HG03378 (cell line): ENCODE results near the gene MKNK1.
"Not testable (repeated sequence)": the region's sequence is repeated elsewhere in the genome, so short reads cannot be mapped to it uniquely, and the experiment has no call there.

Experiments used
- ATAC-seq: cut with Tn5 transposase; IDR thresholded peaks from one replicate; pipeline ENCODE4 v1.9.1; 2021; ENCODE audit warnings: mild to moderate bottlenecking, moderate library complexity; ENCODE audit not compliant: unreplicated experiment

The MKNK1 gene

DNA sequence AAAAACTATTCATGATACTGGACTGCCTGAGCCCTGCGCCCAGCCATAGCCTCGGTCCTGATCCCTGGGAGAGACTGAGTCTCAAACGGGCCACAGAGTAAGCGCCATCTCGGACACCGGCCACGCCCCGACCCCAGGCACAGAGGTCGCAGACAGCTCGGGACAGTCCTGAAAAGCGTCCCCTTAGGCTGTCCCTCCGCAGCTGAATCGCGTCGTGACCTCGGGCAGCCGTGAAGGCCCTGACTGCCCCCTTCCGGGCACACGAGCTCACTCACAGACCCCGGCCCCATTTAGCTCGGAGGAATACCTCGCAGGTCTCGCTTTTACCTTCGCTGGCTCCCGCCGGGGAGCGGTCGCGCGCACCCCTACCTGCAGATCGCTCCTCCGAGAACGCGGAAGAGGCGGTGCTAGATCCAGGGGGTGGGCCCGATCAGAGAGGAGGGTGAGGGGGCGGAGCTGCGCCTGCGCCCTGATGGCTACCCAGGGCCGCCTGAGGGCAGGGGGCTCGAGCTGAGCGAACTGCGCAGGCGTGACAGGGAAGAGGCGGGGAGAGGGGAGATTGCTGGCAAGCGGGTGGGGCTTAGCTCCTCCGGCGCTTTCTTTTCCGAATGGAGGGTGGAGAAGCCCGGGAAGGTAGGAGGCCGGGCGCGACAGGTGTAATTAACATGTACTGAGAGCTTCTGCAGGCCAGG, at the start of gene MKNK1:
MKNK1 (minus strand) TSS at position 411 of the 692 bp plus-strand sequence. CDS start 20,941 bp downstream, outside the sequence.
- peak; percentile 88 for ATAC-seq

- no peak for ATAC-seq
Observed at GRCh38 chr1:46653405-46653958, 49.4 kb upstream of the MKNK1 start.

GRCh38 chr1:46652321-46653100, 48.4 kb upstream of the MKNK1 start:
- no peak for ATAC-seq

DNA sequence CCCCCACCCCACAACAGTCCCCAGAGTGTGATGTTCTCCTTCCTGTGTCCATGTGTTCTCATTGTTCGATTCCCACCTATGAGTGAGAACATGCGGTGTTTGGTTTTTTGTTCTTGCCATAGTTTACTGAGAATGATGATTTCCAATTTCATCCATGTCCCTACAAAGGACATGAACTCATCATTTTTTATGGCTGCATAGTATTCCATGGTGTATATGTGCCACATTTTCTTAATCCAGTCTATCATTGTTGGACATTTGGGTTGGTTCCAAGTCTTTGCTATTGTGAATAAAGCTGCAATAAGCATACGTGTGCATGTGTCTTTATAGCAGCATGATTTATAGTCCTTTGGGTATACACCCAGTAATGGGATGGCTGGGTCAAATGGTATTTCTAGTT, 47.1 kb upstream of the MKNK1 start:
- not testable (repeated sequence) for ATAC-seq

DNA sequence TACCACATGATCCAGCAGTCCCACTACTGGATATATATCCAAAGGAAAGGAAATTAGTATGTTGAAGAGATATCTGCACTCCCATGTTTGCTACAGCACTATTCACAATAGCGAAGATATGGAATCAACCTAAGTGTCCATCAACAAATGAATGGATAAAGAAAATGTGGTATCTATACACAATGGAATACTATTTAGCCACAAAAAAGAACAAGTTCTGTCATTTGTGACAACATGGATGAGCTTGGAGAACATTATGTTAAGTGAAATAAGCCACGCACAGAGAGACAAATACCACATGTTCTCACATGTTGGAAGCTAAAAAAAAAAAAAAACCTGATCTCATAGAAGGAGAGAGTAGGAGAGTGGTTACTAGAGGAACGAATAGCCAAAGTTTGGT, 46.4 kb upstream of the MKNK1 start:
- ATAC-seq, result no peak

- ATAC-seq, result no peak
Observed at GRCh38 chr1:46649764-46650163, 45.7 kb upstream of the MKNK1 start.

DNA sequence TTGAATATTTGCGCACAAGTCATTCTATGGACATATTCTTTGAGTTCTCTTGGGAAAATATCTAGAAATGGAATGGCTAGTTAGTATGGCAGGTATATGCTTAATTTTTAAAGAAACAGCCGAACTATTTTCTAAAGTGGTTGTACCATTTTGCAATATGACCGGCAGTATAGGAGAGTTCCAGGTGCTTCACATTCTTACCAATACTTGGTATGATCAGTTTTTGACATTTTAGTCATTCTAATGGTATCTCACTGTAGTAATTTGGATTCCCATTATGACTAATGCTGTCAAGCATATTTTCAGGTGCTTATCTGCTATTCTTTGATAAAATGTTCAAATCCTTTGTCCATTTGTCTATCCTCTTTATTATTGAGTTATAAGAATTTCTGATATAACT, 43.5 kb upstream of the MKNK1 start:
- ATAC-seq, result no peak

DNA sequence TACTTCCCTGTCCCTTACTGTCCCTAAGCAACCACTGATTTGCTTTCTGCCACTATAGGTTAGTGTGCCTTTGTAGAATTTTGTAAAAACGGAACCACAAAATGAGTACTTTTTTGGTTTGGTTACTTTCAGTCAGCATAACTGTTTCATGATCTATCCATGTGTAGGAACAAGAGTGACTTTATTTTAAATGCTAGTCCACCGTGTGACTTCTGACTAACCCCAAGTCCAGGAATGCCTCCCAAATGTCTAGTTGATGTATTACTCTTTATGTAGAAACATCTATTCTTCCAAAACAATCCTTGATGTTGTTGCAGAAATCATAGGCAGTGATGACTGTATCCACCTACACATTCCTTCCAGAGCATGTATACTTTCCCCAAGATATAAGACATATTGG, 42.8 kb upstream of the MKNK1 start:
- ATAC-seq, result no peak

GRCh38 chr1:46646331-46646730, 42.3 kb upstream of the MKNK1 start:
- no peak for ATAC-seq

DNA sequence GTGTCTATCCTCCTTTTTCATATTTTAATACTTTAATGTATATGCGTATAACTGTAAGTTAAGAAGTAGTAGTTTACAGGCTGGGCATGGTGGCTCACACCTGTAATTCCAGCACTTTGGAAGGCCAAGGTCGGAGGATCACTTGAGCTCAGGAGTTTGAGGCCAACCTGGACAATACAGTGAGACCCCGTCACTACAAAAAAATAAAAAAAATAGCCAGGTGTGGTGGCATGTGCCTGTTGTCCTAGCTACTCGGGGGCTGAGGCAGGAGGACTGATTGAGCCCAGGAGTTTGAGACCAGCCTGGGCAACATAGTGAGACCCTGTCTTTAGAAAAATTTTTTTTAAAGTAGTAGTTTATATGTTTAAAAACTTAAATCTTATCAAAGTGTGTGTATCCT, 41.7 kb upstream of the MKNK1 start:
- ATAC-seq, result no peak

GRCh38 chr1:46643368-46643775, 39.3 kb upstream of the MKNK1 start:
- no peak for ATAC-seq

DNA sequence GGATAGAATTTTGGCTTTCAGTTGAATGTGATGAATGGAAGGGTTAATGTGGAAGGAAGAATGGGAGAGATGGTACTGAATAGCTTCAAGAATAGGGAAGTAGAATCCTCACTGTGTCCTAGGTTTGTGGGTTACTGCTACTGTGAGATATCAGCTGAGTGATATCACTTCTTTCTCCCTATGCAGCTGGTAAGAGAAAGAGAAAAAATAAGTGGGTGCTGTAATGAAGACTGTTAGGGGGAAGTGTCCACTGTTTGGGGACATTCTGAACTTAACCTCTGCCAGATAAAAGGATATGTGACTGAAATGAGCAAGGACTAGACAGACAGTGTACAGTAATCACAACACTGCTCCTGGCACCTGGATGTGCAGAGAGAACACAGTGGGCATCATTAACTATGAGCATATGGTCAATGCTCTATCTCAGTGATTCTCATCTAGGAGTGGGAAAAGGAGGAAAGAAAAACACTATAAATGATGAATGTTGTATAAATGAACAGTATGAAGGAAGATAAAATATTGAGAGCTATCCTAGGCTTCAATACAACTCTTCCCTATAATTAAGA, 38.1 kb upstream of the MKNK1 start:
- ATAC-seq, result no peak

GRCh38 chr1:46639547-46639946, 35.5 kb upstream of the MKNK1 start:
- no peak for ATAC-seq

GRCh38 chr1:46638921-46639320, 34.9 kb upstream of the MKNK1 start:
- no peak for ATAC-seq

- no peak for ATAC-seq
Observed at GRCh38 chr1:46637444-46638083, 33.5 kb upstream of the MKNK1 start.

GRCh38 chr1:46635205-46635604, 31.1 kb upstream of the MKNK1 start:
- ATAC-seq, result no peak

DNA sequence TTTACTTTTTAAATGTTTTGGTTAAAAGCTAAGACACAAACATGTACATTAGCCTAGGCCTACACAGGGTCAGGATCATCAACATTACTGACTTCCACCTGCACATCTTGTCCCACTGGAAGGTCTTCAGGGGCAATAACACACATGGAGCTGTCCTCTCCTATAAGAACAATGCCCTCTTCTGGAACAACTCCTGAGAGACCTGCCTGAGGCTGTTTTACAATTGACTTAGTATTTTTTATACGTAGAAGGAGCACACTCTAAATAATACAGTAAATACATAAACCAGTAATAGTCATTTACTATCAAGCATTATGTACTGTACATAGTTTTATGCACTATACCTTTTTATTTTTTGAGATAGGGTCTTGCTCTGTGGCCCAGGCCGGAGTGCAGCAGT, 26.7 kb upstream of the MKNK1 start:
- no peak for ATAC-seq

- no peak for ATAC-seq
Observed at GRCh38 chr1:46623743-46624644, 19.9 kb upstream of the MKNK1 start.

DNA sequence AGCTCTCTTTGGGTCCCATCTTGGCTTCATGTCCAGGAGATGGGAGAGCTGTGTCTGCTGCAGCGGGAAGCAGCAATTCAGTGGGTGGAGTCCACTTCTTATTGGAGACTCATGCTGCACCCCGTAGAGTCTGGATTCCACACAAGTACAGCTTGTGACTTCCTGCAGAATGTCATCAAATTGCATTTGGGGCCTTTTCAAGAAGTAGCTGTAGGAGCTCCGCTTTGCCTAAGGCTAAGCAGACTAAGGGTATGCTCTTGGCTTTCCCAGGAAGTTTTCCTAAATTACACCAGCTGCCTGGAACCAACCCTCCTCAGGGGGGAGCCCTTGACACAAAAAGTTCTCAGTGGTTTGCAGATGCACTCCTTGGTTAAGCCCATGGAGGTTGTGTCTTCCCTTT, 18.3 kb upstream of the MKNK1 start:
- no peak for ATAC-seq

GRCh38 chr1:46621930-46622329, 17.9 kb upstream of the MKNK1 start:
- ATAC-seq, result no peak
